Right atrium auricular region (tissue), 2 donors: ENCODE measurements around the gene PRRC1. TPM values are rescaled to one million over a fixed set of nuclear protein-coding genes. Genes with fewer than 3 reads are reported as not detected.

Source experiments
- DNase-seq: peaks from one replicate; pipeline ENCODE4 v3.0.0-alpha.2; 2019; ENCODE audit warnings: low spot score
- H3K27ac ChIP-seq, 2 donors: fragments of 200-600 bp; sonication (generic); 1 replicate in 1 of 2; 2 replicates in 1 of 2; pipeline ENCODE4 v1.5.1; 2016 to 2019
- H3K27me3 ChIP-seq, 2 donors: fragments of 200-600 bp; sonication (generic); one replicate each; pipeline versions ENCODE4 v1.5.1 to v1.6.0; 2017 to 2019
- H3K36me3 ChIP-seq: fragments of 200-600 bp; sonication (generic); one replicate; pipeline ENCODE4 v1.5.1; 2016
- H3K4me1 ChIP-seq, 2 donors: fragments of 200-600 bp; sonication (generic); one replicate each; pipeline versions ENCODE4 v1.5.1 to v1.6.0; 2017 to 2019
- H3K4me3 ChIP-seq, 2 donors: fragments of 200-600 bp; sonication (generic); 1 replicate in 1 of 2; 2 replicates in 1 of 2; pipeline ENCODE4 v1.5.1; 2017 to 2019; ENCODE audit warnings: mild to moderate bottlenecking in 1 of 2, moderate library complexity in 1 of 2
- H3K9me3 ChIP-seq, 2 donors: fragments of 200-600 bp; sonication (generic); one replicate each; pipeline ENCODE4 v1.5.1; 2019
- CTCF ChIP-seq, 2 donors: fragments of 200-600 bp; sonication (generic); IDR thresholded peaks; one replicate each; pipeline ENCODE4 v1.5.1; 2019; ENCODE audit warnings: antibody characterized with exemption in 2 of 2
- total RNA-seq, 2 donors: library from RNA; depleted of rRNA; stranded (reverse); fragments of >200 nt; gene quantifications; one replicate each; pipeline ENCODE4 v1.1.0, GENCODE V29; 2016

The PRRC1 gene
- total RNA-seq, 2 donors from 2014 or later = 19.3 to 34.6 TPM

- H3K4me3 ChIP-seq = no peak overlapping the region
- H3K9me3 ChIP-seq = no peaks in the 10 kb centered on the region
- H3K27ac ChIP-seq = no peak overlapping the region
- no peaks in the 10 kb centered on the region for H3K27me3 ChIP-seq
- DNase-seq = no peak
- peaks cover 10% of the 10 kb centered on the region for H3K36me3 ChIP-seq
- TF ChIP-seq CTCF (IDR thresholded peaks at IDR 0.05) = no peak
- H3K4me1 ChIP-seq = no peaks in the 10 kb centered on the region
Measured at GRCh38 chr5:127558273-127558672, 40.8 kb downstream of the PRRC1 start.

- H3K27me3 ChIP-seq = no peaks in the 10 kb centered on the region
- DNase-seq = no peak
- H3K27ac ChIP-seq = no peak overlapping the region
- no peaks in the 10 kb centered on the region for H3K36me3 ChIP-seq
- no peaks in the 10 kb centered on the region for H3K4me1 ChIP-seq
- TF ChIP-seq CTCF (IDR thresholded peaks at IDR 0.05) = no peak
- H3K4me3 ChIP-seq = no peak overlapping the region
- no peaks in the 10 kb centered on the region for H3K9me3 ChIP-seq
Measured at GRCh38 chr5:127561254-127561653, 43.8 kb downstream of the PRRC1 start.

GRCh38 chr5:127562252-127562651 is 44.8 kb downstream of the PRRC1 start:
- no peaks in the 10 kb centered on the region for H3K27me3 ChIP-seq
- no peaks in the 10 kb centered on the region for H3K36me3 ChIP-seq
- no peaks in the 10 kb centered on the region for H3K9me3 ChIP-seq
- peak in 1 of 2 donors; percentile 53 for TF ChIP-seq CTCF (IDR thresholded peaks at IDR 0.05)
- no peak for DNase-seq
- H3K4me3 ChIP-seq = no peak overlapping the region
- H3K27ac ChIP-seq = no peak overlapping the region
- H3K4me1 ChIP-seq = no peaks in the 10 kb centered on the region

GRCh38 chr5:127563136-127563535 is 45.7 kb downstream of the PRRC1 start:
- H3K4me3 ChIP-seq = no peak overlapping the region
- no peak for DNase-seq
- no peaks in the 10 kb centered on the region for H3K27me3 ChIP-seq
- no peaks in the 10 kb centered on the region for H3K36me3 ChIP-seq
- H3K27ac ChIP-seq = no peak overlapping the region
- no peaks in the 10 kb centered on the region for H3K4me1 ChIP-seq
- TF ChIP-seq CTCF (IDR thresholded peaks at IDR 0.05) = no peak
- no peaks in the 10 kb centered on the region for H3K9me3 ChIP-seq

GRCh38 chr5:127564002-127564769 is 46.7 kb downstream of the PRRC1 start:
- no peaks in the 10 kb centered on the region for H3K4me1 ChIP-seq

More at GRCh38 chr5:127564002-127564769, 46.7 kb downstream of the PRRC1 start:
- Histone ChIP-seq H3K27ac (no peak overlapping the region), H3K9me3 (no peaks in the 10 kb centered on the region), H3K4me3 (no peak overlapping the region), H3K27me3 (no peaks in the 10 kb centered on the region), H3K36me3 (no peaks in the 10 kb centered on the region)
- peak; percentile 31 to 76 for TF ChIP-seq CTCF (IDR thresholded peaks at IDR 0.05)
- no peak for DNase-seq
